Activated T-helper 2 cell treated with anti-CD3 and anti-CD28 coated beads, Interferon-gamma antibody, Interleukin-2, Interleukin-4, amounts not matched to agents 10 μg/mL and 5 μg/mL and 100 μg/mL, durations not matched to agents 14 hours and 24 hours and 36 hours (primary cell): ENCODE data around the gene ADCY3. TPM values are rescaled to one million over a fixed set of nuclear protein-coding genes. Genes with fewer than 3 reads are reported as not detected.

Experiments
- DNase-seq: peaks from one replicate; pipeline ENCODE4 v3.0.0; 2021; ENCODE audit warnings: low spot score
- H3K27ac Mint-ChIP-seq: one replicate; pipeline ENCODE4 v1.8.0; 2021; ENCODE audit warnings: mixed read lengths
- H3K27me3 Mint-ChIP-seq: one replicate; pipeline ENCODE4 v1.8.0; 2021; ENCODE audit warnings: low read depth, mixed read lengths
- H3K36me3 Mint-ChIP-seq: one replicate; pipeline ENCODE4 v1.8.0; 2021; ENCODE audit warnings: low read depth, mixed read lengths
- H3K4me1 Mint-ChIP-seq: one replicate; pipeline ENCODE4 v1.8.0; 2021; ENCODE audit warnings: low read depth, mixed read lengths
- H3K4me3 Mint-ChIP-seq: one replicate; pipeline ENCODE4 v1.8.0; 2021; ENCODE audit warnings: low read depth, mild to moderate bottlenecking, moderate library complexity, mixed read lengths
- H3K9me3 Mint-ChIP-seq: one replicate; pipeline ENCODE4 v1.8.0; 2021; ENCODE audit warnings: mixed read lengths
- intact Hi-C: fragments of 100-400 bp; cut with micrococcal nuclease; formaldehyde crosslinking; loops from one replicate; pipeline ENCODE4 v1.15.1; 2023
- total RNA-seq: library from RNA; stranded (reverse); gene quantifications from 2 replicates; pipeline ENCODE4 v1.2.3, GENCODE V29; 2022

The ADCY3 gene
- total RNA-seq, 1 donor from 2014 or later = 108 TPM

GRCh38 chr2:24943427-24944053 is 23.5 kb upstream of the ADCY3 start:
- H3K4me1 Mint-ChIP-seq = no peaks in the 10 kb centered on the region
- H3K27me3 Mint-ChIP-seq = no peaks in the 10 kb centered on the region
- H3K9me3 Mint-ChIP-seq = no peaks in the 10 kb centered on the region
- intact Hi-C loops = no loop called here
- peaks cover 20% of the 10 kb centered on the region for H3K36me3 Mint-ChIP-seq
- no peak for DNase-seq
- no peak overlapping the region for H3K27ac Mint-ChIP-seq
- H3K4me3 Mint-ChIP-seq = no peak overlapping the region

DNA sequence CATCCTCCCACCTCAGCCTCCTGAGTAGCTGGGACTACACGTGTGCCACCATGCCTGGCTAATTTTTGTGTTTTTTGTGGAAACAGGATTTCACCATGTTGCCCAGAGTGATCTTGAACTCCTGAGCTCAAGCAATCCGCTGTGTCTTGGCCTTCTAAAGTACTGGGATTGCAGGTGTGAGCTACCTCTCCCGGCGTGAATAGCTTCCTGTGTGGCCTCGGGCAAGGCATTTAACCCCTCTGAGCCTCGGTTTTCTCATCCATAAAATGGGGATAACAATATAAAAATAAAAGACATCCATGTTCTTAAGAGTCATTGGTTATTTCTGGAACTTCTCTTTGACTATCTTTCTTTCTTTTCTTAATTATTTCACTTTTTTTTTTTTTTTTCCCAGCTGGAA is 19.3 kb upstream of the ADCY3 start:
- intact Hi-C loops = no loop called here
- no peak for DNase-seq
- Mint-ChIP-seq H3K36me3 (peaks cover 2% of the 10 kb centered on the region), H3K27ac (no peak overlapping the region), H3K4me3 (no peak overlapping the region), H3K4me1 (no peaks in the 10 kb centered on the region), H3K9me3 (no peaks in the 10 kb centered on the region), H3K27me3 (no peaks in the 10 kb centered on the region)

GRCh38 chr2:24937236-24937635 is 17.2 kb upstream of the ADCY3 start:
- no peak for DNase-seq
- Mint-ChIP-seq H3K36me3 (no peaks in the 10 kb centered on the region), H3K27me3 (no peaks in the 10 kb centered on the region), H3K9me3 (no peaks in the 10 kb centered on the region), H3K4me1 (no peaks in the 10 kb centered on the region), H3K4me3 (no peak overlapping the region), H3K27ac (no peak overlapping the region)
- intact Hi-C loops = no loop called here

- Mint-ChIP-seq H3K36me3 (no peaks in the 10 kb centered on the region), H3K4me1 (peaks cover 6% of the 10 kb centered on the region), H3K9me3 (no peaks in the 10 kb centered on the region), H3K27ac (no peak overlapping the region), H3K27me3 (no peaks in the 10 kb centered on the region), H3K4me3 (no peak overlapping the region)
- intact Hi-C loops = no loop called here
- DNase-seq = no peak
Observed at GRCh38 chr2:24935145-24935544, 15.1 kb upstream of the ADCY3 start.

- H3K4me3 Mint-ChIP-seq = no peak overlapping the region
- H3K27ac Mint-ChIP-seq = no peak overlapping the region
- peaks cover 6% of the 10 kb centered on the region for H3K4me1 Mint-ChIP-seq
- no peaks in the 10 kb centered on the region for H3K36me3 Mint-ChIP-seq
- no peak for DNase-seq
- intact Hi-C loops = no loop called here
- no peaks in the 10 kb centered on the region for H3K9me3 Mint-ChIP-seq
- H3K27me3 Mint-ChIP-seq = no peaks in the 10 kb centered on the region
Observed at GRCh38 chr2:24932715-24933114, 12.7 kb upstream of the ADCY3 start.

GRCh38 chr2:24930768-24931167 is 10.7 kb upstream of the ADCY3 start:
- DNase-seq = no peak
- Mint-ChIP-seq H3K36me3 (no peaks in the 10 kb centered on the region), H3K27ac (no peak overlapping the region), H3K4me3 (no peak overlapping the region), H3K27me3 (no peaks in the 10 kb centered on the region), H3K9me3 (no peaks in the 10 kb centered on the region), H3K4me1 (peaks cover 11% of the 10 kb centered on the region)
- intact Hi-C loops = no loop called here

- Mint-ChIP-seq H3K27ac (no peak overlapping the region), H3K36me3 (no peaks in the 10 kb centered on the region), H3K9me3 (no peaks in the 10 kb centered on the region), H3K4me3 (no peak overlapping the region), H3K27me3 (no peaks in the 10 kb centered on the region), H3K4me1 (peaks cover 11% of the 10 kb centered on the region)
- no peak for DNase-seq
- intact Hi-C loops = no loop called here
Observed at GRCh38 chr2:24929230-24929629, 9.2 kb upstream of the ADCY3 start.

GRCh38 chr2:24928036-24928435 is 8.0 kb upstream of the ADCY3 start:
- no peak overlapping the region for H3K4me3 Mint-ChIP-seq
- no peaks in the 10 kb centered on the region for H3K36me3 Mint-ChIP-seq
- no peak for DNase-seq
- intact Hi-C loops = no loop called here
- no peaks in the 10 kb centered on the region for H3K27me3 Mint-ChIP-seq
- H3K27ac Mint-ChIP-seq = no peak overlapping the region
- H3K9me3 Mint-ChIP-seq = no peaks in the 10 kb centered on the region
- peaks cover 11% of the 10 kb centered on the region for H3K4me1 Mint-ChIP-seq

DNA sequence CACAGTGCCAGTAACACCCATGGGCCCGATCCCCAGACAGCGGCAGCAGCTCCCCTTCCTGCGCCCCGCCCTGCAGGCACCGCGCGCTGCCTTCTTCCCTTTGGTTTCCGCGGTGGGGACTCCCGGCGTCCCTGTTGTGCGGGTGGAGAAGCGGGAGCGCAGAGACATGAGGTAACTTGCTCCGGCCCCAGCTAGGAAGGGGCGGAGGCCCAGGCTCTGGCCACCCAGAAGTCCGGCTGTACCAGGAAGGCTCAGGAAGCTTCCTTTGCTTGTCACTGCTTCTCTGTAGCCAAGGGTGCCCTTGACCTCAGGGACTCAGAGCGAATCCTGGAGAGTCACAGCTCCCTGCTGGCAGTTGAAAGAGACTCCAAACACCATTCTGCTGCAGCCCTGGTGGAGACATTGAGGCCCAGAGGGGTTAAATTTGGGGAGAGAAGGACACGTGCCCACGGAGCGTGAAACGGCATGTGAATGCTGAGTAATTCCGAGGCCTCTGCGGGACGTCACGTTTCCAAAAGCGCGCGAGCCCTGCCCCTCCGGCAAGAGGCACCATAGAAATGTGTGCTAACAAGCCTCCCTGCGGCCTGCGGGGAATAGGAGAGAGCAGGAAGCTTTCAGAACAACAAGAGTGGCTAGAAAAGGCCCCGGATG is 6.7 kb upstream of the ADCY3 start:
- Mint-ChIP-seq H3K4me3 (no peak overlapping the region), H3K4me1 (peaks cover 11% of the 10 kb centered on the region), H3K27me3 (no peaks in the 10 kb centered on the region), H3K27ac (no peak overlapping the region), H3K36me3 (no peaks in the 10 kb centered on the region), H3K9me3 (no peaks in the 10 kb centered on the region)
- DNase-seq = no peak
- intact Hi-C loops = no loop called here

DNA sequence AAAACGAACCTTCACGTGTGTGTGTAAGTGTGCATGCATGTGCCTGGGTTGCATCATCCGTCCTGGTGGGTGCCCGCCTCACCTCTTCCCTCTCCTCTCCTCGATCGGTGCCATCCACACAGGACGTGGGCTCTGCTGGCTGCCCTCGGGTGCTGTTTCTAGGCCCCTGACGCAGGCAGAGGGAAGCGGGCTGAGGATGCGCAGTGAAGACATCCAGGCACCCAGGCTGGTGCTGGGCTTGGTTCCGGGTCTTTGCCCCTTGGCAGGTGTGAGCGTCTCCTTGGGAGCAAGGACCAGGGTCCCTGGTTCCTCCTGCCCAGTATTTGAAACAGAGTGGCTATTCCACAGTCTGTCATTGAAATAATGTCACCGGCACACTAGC is 6.2 kb upstream of the ADCY3 start:
- no peak for DNase-seq
- no peaks in the 10 kb centered on the region for H3K27me3 Mint-ChIP-seq
- no peaks in the 10 kb centered on the region for H3K36me3 Mint-ChIP-seq
- no peak overlapping the region for H3K4me3 Mint-ChIP-seq
- no peaks in the 10 kb centered on the region for H3K9me3 Mint-ChIP-seq
- intact Hi-C loops = no loop called here
- no peak overlapping the region for H3K27ac Mint-ChIP-seq
- H3K4me1 Mint-ChIP-seq = peaks cover 11% of the 10 kb centered on the region

DNA sequence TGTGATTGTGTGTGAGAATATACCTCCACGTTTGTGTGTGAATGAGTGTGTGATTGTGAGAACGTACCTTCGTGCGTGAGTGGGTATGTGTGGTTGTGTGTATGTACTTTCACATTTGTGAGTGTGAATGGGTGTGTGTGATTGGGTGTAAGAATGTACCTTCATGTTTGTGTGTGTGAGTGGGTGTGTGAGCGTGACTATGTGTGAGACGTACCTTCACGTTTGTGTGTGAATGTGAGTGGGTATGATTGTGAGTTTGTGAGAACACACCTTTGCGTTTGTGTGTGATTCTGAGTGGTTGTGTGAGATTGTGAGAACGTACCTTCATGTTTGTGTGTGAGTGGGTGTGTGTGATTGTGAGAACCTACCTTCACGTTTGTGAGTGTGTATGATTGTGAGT is 5.8 kb upstream of the ADCY3 start:
- no peak overlapping the region for H3K27ac Mint-ChIP-seq
- no peaks in the 10 kb centered on the region for H3K36me3 Mint-ChIP-seq

DNA sequence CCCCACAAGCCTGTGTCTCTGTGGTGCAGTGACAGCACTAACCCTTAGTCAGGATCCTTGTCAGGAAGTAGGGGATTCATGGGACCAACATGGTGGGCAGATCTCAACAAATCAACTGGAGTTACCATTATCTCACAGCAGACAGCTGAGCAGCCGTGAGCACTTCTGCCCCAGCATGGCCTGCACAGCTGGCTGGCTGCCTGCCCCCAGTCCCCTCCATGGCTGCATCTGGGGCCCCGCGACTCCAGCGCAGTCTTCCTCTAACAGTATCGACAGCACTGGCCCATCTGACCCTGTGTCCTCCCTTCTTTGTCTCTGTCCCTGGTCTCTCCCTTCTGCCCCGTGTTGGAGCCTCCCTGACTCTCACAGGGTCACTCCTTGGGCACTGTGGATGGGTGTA is 4.7 kb upstream of the ADCY3 start:
- DNase-seq = no peak
- intact Hi-C loops = loop anchor here (5.0 kb wide), 1 partner anchor 512 kb away; no protein-coding TSS in a partner anchor
- Mint-ChIP-seq H3K36me3 (no peaks in the 10 kb centered on the region), H3K27ac (no peak overlapping the region), H3K27me3 (no peaks in the 10 kb centered on the region), H3K4me3 (no peak overlapping the region), H3K4me1 (peaks cover 12% of the 10 kb centered on the region), H3K9me3 (no peaks in the 10 kb centered on the region)

More for the DNA sequence above, 5.8 kb upstream of the ADCY3 start:
- H3K4me3 Mint-ChIP-seq = no peak overlapping the region
- H3K4me1 Mint-ChIP-seq = peaks cover 12% of the 10 kb centered on the region
- no peak for DNase-seq
- H3K27me3 Mint-ChIP-seq = no peaks in the 10 kb centered on the region
- no peaks in the 10 kb centered on the region for H3K9me3 Mint-ChIP-seq
- intact Hi-C loops = no loop called here

- no peak overlapping the region for H3K4me3 Mint-ChIP-seq
Observed at GRCh38 chr2:24924266-24924665, 4.2 kb upstream of the ADCY3 start.

More at GRCh38 chr2:24924266-24924665, 4.2 kb upstream of the ADCY3 start:
- no peak for DNase-seq
- no peaks in the 10 kb centered on the region for H3K27me3 Mint-ChIP-seq
- peaks cover 12% of the 10 kb centered on the region for H3K4me1 Mint-ChIP-seq
- H3K36me3 Mint-ChIP-seq = peaks cover 2% of the 10 kb centered on the region
- no peak overlapping the region for H3K27ac Mint-ChIP-seq
- intact Hi-C loops = loop anchor here (5.0 kb wide), 1 partner anchor 512 kb away; no protein-coding TSS in a partner anchor
- no peaks in the 10 kb centered on the region for H3K9me3 Mint-ChIP-seq
